T-helper 1 cell (primary cell): ENCODE results near the gene MYORG.
"Not testable (repeated sequence)": the region's sequence is repeated elsewhere in the genome, so short reads cannot be mapped to it uniquely, and the experiment has no call there.

Experiments used
- DNase-seq, 5 donors: peaks; one replicate each; pipeline ENCODE4 v3.0.0-alpha.2; 2012 to 2020

The MYORG gene

DNA sequence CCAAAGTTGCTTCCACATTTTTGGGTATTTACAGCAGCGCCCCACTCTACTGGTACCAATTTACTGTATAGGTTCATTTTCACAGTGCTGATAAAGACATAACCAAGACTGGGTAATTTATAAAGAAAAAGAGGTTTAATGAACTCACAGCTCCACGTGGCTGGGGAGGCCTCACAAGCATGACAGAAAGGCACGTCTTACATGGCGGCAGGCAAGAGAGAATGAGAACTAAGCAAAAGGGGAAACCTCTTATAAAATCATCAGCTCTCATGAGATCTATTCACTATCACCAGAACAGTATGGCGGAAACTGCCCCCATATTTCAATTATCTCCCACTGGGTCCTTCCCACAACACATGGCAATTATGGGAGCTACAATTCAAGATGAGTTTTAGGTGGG lies 7.9 kb downstream of the MYORG start:
- not testable (repeated sequence) for DNase-seq

DNA sequence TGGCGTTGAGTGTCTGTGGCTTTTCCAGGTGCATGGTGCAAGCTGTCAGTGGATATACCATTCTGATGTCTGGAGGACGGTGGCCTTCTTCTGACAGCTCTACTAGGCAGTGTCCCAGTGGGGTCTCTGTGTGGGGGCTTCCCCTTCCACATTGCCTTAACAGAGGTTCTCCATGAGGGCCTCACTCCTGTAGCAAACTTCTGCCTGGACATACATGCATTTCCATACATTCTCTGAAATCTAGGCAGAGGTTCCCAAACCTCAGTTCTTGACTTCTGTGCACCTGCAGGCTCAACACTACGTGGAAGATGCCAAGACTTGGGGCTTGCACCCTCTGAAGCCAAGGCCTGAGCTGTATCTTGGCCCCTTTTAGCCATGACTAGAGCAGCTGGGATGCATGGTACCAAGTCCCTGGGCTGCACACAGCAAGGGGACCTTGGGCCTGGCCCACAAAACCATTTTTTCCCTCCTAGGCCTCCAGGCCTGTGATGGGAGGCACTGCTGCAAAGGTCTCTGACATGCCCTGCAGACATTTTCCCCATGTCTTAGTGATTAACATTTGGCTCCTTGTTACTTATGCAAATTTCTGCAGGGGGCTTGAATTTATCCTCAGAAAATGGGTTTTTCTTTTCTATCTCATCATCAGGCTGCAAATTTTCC lies 8.8 kb downstream of the MYORG start:
- not testable (repeated sequence) for DNase-seq

DNA sequence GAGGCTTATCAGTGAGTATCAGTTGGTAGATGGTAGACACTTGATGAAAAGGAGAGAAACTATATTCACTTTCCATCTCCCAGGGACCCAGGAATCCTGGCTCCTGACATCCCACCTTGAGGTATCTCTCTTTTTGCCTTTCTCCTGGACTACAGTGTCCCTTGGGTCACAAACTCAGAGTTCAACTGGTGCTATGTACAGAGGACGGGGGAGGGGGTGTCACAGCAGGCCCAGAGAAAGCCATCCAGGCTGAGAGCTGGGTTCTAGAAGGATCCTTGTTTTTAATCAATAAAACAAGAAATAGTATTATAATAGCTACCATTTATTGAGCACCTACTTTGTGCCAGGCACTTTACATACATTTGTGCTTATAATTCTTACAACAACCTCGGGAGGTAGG lies 10.3 kb downstream of the MYORG start:
- no peak for DNase-seq

DNA sequence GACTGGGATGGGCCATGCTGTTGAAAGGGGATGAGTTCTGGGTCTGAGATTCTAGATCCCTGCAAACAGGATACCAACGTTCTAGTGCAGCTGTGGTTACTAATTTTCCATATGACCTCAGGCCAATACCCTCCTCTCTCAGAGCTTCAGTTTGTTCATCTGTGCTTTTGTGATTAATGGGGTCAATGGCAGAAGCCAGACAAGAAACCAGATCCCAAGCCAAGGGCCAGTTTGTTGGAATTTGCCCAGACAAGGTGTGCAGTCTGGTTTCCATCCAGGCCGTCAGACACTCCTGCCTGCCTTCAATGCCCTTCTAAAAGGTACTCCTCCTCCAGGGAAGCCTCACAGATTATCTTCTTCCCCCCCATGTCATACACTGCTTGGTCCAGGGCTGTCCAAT lies 11.4 kb downstream of the MYORG start:
- DNase-seq = no peak

DNA sequence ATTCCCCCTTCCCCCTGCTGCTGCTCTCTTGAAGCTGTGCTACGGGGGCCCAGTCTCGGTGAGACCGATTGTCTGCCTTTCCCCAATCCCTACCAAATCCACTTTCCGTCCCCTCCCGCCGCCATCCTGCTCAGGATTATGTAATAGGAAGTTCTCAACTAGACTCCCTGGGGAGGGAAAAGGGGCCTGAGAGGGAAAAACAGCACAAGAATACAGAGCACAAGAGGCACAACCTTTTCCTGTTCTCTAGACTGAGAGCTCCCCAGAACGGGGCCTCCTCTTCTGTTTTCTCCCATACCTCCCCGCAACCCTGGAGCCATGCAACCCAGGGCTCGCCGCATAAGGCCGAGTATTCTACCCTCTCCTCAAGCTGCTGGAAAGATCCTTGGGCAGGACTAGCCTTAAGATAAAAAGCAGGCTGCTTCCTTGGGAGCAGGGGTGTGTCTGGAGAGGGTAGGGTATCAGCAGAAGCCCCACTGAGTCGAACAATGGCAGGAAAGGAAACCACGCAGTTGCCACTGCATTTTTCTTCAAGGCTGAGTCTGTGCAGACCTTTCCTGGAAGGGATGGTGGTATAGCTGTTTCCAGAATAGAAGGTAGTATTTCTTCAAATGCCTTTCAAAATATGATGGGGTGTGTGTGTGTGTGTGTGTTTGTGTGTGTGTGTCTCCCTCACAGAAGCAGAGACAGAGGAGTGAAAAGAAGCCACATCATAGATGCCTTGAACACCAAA lies 12.9 kb downstream of the MYORG start:
- DNase-seq = peak in 1 of 5 donors; percentile 48

DNA sequence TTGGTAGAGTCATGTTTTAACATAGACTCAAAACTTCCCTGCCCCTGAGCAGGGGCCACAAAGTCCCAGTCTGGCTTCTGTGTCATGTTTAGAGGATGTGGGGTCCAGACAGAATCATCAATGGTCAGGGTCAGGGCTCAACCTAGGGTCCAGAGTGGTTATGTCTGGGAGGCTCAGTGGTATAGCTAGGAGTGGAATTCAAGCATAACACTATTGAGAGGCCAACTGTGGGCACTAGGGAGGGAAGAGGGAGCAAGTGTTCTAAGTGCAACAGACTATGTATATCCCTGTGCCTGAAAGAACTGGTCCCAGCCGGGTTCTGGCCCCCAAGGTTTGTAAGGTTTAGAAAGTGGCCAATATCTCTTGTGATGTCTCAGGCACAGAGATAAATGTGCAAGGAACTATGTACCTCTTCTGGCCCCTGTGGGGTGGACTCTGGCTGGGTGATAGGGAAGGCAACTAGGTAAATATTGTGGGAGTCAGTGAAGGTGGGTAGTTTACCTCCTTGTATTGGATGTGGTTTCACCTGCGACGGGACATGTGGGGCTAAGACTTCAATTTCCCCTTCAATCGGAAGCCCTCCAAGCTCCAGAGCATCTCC lies 14.0 kb downstream of the MYORG start:
- no peak for DNase-seq

DNA sequence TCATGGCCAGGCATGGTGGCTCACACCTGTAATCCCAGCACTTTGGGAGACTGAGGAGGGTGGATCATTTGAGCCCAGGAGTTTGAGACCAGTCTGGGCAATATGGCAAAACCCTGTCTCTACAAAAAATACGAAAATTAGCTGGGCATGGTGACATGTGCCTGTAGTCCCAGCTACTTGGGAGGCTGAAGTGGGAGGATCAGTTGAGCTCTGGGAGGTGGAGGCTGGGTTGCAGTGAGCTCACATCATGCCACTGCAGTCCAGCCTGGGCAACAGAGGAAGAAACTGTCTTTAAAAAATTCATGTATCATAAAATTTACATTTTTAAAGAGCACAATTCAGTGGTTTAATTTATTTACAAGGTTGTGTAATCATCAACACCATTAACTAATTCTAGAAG lies 23.7 kb downstream of the MYORG start:
- not testable (repeated sequence) for DNase-seq

DNA sequence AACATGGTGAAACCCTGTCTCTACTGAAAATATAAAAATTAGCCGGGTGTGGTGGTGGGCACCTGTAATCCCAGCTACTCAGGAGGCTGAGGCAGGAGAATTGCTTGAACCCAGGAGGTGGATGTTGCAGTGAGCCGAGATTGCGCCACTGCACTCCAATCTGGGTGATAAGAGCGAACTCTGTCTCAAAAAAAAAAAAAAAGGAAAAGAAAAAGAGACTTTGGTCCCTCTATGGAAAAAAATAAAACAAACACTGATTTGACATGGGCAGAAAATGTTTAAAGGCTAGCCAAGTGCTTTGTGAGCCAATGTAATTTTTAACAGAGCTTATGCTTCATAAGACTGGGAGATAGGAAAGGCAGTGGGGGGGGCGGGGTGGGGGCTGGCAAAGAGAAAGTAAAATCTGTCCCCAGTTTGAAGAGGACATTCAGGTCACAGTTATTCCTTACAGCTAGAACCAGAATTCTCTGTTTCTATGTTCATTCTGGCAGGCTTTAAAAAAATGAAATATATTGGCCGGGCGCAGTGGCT lies 24.5 kb downstream of the MYORG start:
- not testable (repeated sequence) for DNase-seq

DNA sequence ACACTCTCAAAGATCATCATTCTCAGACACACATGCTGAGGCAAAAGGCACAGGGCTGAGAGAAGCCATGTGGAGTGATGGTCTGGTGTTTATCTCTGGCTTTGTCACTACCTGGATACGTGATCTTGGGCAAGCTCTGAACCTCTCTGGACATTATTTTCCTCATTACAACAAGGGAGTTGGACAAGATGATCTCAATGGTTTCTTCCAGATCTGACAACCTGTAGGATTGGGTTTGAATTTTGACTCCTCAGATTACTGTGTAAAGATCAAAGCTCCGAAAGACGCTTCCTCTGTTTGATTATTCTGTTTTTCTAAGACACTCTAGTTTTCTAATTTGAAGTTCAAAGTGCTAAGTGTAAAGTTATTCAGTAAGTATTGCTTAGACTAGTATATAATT lies 27.4 kb downstream of the MYORG start:
- DNase-seq = no peak

DNA sequence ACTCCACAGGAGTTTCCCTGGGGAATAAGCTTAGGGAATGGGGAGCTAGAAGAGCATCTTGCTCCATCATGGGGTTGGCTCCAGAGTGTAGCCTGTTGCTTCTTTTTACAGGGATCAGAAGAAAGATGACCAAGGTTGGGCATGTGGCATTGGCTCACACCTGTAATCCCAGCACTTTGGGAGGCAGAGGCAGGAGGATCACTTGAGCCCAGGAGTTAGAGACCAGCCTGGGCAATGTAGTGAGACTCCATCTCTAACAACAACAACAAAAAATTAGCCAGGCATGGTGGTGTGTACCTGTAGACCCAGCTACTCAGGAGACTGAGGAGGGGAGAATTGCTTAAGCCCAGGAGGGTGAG lies 28.9 kb downstream of the MYORG start:
- no peak for DNase-seq

DNA sequence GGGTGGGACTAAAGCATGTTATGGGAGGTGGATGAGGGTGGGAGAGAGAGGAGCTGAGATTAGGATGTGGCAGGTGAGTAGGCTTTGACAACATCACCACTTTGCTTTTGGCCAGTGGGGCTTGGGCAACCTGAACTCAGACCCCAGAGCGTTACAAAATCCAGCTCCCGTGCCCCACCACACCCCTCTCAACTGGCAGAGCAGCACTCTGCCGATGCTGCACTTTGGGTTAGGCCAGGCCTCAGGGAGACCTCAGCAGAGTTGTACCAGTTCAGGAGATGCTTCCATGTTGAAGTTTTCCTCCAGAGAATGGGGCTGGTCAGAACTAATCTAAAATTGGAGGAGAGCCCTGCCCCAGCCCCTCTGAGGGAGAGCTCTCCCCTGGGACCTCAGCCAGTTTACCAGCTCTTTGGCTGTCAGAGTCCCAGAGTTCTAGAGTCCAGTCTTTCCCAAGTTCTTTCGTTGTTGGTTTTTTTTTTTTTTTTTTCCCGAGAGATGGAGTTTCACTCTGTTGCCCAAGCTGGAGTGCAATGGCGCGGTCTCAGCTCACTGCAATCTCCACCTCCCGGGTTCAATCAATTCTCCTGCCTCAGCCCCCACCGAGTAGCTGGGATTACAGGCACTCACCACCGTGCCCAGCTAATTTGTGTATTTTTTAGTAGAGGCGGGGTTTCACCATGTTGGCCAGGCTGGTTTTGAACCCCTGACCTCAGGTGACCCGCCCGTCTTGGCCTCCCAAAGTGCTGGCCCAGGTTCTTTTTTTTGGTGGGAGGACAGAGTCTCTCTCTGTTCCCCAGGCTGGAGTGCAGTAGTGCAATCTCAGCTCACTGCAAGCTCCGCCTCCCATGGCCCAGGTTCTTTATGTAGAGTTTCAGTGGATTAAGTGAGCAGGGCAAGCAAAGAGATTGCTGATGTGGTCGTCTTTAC lies 29.6 kb downstream of the MYORG start:
- no peak for DNase-seq

DNA sequence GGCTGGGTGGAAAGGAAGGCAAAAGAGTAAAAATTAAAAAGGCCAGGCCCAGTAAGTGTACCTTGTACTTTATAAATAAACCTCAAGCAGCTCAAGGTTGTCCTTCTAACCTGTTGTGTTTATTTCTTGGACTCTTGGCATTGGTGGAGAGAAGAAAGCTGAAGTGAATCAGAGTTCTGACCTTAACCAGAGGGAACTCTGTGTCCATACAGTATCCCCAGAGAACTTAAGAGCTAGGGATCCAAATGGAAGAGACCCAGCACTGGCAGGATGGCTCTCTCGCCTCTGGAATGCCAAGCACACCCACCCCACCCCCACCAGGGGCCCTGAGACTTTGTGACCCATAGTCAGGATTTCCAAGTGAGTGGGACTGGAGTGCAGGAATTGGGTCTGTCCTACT lies 33.1 kb downstream of the MYORG start:
- DNase-seq = no peak

DNA sequence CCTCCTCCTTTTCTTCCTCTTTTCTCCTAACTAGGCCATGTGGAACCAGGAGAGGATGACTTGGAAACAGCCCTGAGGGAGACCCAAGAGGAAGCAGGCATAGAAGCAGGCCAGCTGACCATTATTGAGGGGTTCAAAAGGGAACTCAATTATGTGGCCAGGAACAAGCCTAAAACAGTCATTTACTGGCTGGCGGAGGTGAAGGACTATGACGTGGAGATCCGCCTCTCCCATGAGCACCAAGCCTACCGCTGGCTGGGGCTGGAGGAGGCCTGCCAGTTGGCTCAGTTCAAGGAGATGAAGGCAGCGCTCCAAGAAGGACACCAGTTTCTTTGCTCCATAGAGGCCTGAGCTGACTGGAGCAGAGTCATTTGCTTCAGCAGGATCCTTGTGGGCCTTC lies 33.6 kb downstream of the MYORG start:
- no peak for DNase-seq

DNA sequence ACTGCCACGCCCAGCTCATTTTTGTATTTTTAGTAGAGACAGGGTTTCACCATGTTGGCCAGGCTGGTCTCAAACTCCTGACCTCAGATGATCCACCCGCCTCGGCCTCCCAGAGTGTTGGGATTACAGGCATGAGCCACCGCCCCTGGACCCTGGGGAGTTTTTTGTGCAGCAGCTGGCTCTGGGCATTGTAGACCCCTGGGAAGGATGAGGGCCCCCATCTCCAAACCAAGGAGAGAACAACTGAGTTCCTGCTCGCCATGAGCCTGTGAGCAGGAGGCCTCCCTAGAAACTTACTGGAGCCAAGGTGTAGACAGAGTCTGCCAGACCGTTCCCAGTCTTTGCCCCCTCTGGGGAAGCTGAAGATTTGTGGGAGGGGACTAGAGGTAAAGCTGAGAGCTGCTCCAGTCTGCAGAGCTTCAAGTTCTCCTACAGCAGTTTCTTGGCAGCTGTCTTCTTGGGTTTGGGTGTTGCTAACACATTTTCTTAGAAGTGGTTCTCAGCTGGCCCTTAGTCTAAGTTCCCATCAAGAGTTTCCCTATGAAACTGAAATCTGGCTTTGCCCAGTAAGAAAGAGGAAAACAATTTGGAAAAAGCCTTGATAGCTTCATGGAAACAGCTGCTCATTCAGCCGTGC lies 34.9 kb downstream of the MYORG start:
- no peak for DNase-seq

DNA sequence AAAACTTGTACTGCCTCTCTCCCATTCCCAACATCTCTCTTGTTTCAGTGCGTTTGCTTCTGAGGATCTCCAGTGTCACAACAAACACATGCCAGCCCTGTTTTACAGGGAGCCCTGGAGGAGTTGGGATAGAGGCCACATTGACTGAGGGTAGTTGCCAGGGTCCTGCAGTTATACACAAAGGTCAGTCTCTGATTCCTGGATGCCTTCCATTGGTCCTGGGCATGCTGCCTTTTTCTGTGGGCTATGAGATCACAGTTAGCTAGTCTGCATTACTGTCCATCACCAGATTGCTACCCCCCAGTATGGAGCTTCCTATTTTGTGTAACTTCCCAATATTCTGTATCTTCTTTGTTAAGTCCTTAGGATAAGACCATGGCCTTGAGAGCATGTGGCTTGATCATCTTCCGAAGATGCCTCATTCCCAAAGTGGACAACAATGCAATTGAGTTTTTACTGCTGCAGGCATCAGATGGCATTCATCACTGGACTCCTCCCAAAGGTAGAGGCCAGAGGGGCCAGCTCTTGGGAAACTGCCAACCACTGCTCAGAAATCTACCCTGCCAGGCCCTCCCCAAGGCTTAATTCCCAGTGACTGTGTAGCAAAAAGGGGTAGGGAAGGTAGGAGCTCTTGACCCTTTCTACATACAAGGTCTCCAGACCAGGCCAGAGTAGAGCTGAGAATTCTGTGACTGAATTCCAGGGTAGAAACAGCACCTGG lies 37.9 kb downstream of the MYORG start:
- no peak for DNase-seq

DNA sequence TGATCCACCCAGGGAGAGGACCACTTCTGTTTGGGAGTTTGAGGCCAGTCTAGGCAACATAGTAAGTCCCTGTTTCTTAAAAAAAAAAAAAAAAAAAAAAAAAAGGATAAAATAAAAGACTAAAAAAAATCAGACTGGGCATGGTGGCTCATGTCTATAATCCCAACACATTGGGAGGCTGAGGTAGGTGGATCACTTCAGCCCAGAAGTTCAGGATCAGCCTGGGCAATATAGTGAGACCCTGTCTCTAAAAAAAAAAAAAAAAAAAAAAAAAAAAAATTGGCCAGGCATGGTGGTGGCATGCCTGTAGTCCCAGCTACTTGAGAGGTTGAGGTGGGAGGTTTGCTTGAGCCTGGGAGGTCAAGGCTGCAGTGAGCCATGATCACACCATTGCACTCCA lies 38.6 kb downstream of the MYORG start:
- DNase-seq = not testable (repeated sequence)

DNA sequence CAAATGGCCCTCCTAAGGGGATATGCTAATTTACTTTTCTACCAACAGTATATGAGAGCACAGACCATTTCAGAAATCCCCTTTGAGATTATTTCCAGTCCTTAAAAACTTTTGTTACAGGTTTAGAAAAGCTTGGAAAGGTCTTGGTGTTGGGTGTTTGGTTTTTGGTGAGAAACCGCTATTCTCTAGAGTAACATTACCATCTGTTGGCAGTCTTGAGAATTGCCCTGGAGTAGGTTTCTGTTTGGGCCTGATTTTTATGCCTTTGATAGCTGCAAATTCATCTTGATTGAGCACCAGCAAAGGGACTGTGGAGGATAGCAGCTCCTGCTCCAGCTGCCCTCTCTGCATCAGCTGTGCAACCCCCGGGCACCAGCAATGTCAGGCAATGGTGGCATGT lies 39.3 kb downstream of the MYORG start:
- no peak for DNase-seq

DNA sequence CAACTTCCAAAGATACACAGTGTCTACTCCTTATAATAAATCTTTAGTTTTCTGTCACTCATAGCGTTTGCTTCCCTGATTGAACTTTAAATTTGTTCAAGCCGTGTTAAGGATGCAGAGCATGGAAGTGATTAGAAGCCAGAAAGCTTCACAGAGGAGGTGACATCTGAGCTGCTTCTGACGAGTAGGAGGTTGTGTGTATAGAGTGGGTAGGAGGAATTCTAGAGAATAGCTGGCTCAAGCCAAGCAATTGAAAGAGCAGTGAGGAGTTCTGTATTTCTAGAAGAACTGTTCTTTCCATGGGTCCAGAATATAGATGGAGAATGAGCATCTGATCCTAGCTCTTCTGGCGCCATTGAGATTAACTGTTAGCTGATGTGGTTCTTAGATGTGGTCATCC lies 41.3 kb downstream of the MYORG start:
- no peak for DNase-seq

DNA sequence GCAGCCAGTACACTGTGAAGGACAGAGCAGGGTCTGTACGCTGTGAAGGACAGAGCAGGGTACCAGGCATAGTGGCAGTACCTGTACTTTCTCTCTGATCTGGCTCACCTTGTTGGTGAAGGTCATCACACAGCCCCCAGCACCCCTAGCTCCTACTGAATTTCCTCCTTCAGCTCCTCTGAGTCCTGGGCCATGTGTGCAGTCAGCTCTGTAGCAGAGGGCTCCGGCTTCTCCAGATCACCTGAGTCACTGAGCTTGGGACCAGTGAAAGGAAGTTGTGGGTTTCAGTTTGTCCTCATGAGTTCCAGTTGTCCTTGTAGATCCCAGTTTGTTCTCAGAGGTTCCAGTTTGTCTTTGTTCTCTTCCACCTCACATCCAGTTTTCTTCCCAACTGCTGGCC lies 41.8 kb downstream of the MYORG start:
- no peak for DNase-seq

DNA sequence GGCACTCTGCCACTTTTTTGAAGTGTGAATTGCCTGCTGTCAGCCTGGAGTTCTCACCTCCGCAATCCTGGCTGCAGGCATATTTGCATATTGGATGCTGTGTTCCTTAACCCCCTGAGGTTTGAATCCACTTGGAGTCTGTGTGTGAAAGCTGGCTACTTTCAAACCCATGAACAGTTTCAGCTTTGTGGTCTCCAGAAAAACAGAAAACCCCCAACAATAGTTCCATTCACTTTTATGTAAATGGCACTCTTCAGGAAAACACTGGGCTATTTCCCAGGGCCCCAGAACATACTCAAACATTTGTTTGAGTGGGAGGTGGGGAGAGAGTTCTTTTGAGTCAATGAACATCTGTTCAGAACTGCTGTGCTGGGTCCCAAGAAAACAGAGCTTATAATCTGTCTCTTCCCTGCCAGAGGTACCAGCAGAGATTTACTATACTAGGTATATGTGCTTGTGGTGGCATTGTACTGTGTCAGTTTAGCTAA lies 42.3 kb downstream of the MYORG start:
- DNase-seq = no peak

DNA sequence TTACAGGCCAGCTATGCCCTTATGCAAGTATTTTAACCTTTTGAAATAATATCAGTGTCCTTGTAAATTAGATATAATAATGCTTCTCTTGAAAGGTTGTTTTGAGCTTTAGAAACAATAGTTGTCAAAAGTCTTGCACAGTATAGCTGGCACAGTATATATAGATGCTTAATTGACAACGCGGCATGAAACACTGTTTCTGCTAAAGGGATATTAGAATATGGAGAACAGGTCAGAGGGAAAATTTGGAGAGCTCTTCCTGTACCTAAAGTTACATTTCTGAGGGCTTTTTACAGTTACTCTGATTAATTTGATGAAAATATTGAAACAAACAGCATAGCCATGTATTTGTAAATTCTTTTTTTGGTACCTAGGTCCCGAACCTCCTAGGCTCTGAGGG lies 42.9 kb downstream of the MYORG start:
- DNase-seq = no peak
